Endothelial cell of hepatic sinusoid (primary cell): Measurements from ENCODE around the gene PAPLN.

Experiments used
- in situ Hi-C: cut with HindIII; loops from 2 replicates; pipeline ENCODE4 v1.10.0; 2017; ENCODE audit warnings: low sequenced_read_pairs

Gene PAPLN

DNA sequence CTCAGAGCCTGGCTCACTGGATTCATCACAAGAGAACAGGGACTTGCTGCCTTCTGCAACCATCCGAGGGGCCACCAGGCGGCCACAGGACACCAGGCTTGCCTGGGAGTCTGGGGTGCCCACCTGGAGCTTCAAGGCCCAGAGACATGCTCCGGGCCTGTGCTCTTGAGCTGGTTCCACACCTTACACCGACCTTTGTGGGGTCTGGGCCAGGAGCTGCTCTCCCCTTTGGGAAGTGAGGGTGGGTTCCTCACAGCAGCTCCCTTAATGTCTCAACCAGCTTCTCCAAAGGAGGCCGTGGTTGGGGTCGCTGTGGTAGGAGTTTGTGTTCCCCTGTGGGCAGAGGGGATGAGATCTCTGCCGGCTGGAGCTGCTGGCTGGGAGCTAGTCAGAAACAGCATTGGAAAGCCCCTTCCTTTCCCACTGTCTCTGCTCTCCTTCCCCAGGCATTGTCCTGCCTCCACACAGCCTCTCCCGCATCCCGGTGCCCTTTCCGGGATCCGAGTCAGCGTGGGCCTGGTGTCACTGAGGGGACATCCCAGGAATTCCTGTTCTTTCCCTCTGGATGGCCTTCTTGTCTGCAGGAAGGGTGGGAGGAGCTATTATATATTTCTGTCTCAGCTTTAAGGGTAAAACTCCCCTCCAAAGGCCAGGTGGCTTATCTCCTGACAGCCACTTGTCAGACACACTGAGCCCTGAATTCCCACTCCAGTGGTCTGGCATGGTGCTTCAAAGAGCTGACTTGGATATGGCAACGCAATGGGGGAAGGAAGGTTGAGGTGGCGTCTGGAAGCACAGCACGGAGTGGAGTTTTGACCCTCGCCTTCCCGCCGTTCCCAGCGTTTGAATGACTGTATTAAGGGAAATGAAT lies 5.1 kb upstream of the PAPLN start:
- in situ Hi-C loops: no loop called here

- in situ Hi-C loops: no loop called here
These were observed 4.3 kb upstream of the PAPLN start for GRCh38 chr14:73232984-73233383.

- in situ Hi-C loops: no loop called here
These were observed 3.7 kb upstream of the PAPLN start for GRCh38 chr14:73233564-73233963.

GRCh38 chr14:73234029-73234428 lies 3.3 kb upstream of the PAPLN start:
- in situ Hi-C loops: no loop called here

- in situ Hi-C loops: no loop called here
These were observed 2.5 kb upstream of the PAPLN start for GRCh38 chr14:73234586-73235394.

- in situ Hi-C loops: no loop called here
These were observed 1.7 kb upstream of the PAPLN start for GRCh38 chr14:73235531-73236155.

GRCh38 chr14:73236157-73236556 lies 1.1 kb upstream of the PAPLN start:
- in situ Hi-C loops: no loop called here

DNA sequence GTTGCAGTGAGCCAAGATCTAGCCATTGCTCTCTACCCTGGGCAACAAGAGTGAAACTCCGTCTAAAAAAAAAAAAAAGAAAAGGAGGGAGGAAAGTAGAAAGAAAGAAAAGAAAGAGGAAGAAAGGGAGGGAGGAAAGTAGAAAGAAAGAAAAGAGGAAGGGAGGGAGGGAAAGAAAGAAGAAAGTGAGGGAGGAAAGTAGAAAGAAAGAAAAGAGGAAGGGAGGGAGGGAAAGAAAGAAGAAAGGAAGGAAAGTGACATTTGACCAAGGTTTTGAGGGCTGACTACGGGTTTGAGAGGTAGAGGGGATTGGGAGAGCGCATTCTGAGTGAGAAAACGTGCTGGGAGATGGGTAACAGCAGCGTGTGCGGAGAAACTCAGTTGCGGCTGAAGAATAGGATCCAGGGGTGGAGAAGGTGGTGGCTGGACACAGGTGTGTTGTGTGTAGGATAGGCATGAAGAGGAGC lies 521 bp upstream of the PAPLN start:
- in situ Hi-C loops: no loop called here

DNA sequence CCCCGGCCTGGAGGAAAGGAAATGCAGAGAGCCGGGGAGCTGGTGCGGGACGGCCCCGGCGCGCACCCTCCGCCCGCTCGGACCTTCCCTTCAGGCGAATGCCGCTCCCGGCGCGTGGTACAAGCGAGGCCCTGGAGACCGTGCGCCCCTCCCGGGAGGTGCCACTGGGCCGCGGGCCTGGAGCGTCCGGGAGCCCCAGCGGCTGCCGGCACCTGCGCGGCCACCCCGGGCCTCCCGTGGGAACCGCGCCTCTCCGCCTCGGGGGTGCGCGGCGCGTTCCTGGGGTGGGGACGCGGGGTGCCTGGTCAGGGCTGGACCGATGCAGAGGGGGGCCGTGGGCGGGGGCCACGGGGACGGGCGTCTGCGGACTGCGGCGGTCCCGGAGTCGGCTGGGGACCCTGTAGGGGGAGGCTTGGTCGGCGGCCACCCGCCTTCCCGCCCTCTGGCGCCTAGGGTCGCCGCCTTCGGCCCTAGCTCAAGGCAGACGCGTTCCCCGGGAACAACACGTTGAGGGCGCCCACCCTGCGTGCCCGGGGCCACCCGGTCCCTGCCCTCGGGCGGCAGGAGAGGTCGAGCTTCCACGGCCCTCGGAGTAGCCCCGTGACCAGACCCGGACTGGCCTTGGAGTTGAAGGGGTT lies 599 bp downstream of the PAPLN start:
- in situ Hi-C loops: no loop called here

GRCh38 chr14:73238424-73238852 lies 1.1 kb downstream of the PAPLN start:
- in situ Hi-C loops: no loop called here

GRCh38 chr14:73238941-73239340 lies 1.6 kb downstream of the PAPLN start:
- in situ Hi-C loops: no loop called here

GRCh38 chr14:73239393-73240241 lies 2.3 kb downstream of the PAPLN start:
- in situ Hi-C loops: no loop called here

DNA sequence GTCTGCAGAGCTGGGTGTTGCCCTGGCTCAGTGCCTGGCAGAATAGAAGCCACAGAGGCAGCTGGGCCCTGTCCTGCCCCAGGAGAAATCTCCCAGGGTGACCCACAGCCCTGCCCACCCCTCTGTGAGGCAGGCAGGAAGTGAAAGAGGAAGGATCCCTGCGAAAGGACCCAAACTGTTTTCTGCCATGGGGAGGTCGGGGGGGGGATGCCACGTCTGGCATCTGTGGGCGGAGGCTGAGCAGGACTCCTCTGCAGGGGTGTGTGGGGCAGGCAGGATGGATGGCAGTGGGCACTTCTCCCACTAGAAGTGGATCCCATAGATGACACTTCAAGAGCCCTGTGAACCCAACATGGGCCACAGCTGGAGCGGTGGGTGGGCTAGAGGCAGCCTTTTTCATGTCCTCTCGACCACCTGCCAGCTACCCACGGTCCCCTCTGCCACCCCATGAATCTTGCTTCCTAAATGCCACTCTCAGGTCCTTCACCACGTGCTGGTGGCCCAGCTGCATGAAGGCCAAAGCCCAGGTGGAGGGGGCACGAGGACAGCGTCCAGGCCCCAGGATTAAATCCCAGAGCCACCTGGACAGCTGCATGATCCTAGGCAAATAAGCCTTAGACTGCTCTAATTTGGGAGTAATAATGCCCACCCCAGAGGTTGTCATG lies 3.6 kb downstream of the PAPLN start:
- in situ Hi-C loops: no loop called here

DNA sequence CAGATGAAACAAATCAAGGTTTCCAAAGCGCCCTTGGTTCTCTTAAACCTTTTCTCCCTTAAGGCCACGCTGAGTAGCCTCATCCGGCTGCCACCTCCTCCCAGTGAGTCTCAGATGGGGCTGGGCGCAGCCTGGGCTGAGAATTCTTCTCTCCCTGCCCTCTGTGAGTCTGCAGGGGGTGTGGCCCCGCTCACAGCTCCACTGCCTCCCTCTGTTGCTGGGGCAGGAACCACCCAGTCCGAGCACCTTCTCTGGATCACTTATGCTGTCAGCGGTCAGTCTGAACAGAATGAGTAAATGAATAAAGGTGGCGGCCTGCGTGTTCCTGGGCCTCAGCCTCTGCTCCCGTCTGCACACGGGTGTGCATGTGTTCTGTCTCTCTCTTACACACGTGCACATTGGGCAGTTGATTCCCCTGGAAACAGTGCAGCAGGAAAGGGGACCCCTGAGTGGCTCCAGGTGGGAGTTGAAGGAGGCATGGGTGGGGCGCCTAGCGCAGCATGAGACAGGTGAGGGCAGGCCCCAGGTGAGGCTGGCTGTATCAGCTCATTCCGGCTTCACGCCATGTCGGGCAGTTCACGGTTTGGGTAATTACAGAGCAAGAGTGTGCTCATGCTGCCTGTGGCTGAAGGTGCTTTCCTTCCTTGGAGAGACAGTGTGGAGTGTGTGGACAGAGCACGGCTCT lies 4.3 kb downstream of the PAPLN start:
- in situ Hi-C loops: no loop called here

- in situ Hi-C loops: no loop called here
These were observed 5.1 kb downstream of the PAPLN start for GRCh38 chr14:73242357-73242901.

DNA sequence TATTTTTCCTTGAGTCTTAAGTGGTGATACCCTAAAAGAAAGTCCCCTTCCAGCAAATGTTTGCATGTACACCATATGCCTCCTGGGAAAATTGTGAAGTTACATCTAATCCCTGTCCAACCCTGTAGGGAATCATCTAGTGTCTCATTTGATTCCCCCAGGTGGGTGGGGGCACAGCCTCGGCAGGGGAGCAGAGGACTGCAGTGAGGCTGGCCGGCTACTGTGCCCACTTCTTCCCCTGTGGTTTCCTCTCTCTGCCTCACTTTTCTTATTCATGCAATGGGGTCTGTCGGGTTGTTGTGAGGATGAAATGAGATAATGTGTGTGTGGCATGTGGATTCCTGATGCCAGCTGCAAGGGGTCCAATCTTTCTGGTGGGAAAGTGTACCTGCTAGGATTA lies 6.0 kb downstream of the PAPLN start:
- in situ Hi-C loops: no loop called here

GRCh38 chr14:73243748-73244147 lies 6.4 kb downstream of the PAPLN start:
- in situ Hi-C loops: no loop called here

DNA sequence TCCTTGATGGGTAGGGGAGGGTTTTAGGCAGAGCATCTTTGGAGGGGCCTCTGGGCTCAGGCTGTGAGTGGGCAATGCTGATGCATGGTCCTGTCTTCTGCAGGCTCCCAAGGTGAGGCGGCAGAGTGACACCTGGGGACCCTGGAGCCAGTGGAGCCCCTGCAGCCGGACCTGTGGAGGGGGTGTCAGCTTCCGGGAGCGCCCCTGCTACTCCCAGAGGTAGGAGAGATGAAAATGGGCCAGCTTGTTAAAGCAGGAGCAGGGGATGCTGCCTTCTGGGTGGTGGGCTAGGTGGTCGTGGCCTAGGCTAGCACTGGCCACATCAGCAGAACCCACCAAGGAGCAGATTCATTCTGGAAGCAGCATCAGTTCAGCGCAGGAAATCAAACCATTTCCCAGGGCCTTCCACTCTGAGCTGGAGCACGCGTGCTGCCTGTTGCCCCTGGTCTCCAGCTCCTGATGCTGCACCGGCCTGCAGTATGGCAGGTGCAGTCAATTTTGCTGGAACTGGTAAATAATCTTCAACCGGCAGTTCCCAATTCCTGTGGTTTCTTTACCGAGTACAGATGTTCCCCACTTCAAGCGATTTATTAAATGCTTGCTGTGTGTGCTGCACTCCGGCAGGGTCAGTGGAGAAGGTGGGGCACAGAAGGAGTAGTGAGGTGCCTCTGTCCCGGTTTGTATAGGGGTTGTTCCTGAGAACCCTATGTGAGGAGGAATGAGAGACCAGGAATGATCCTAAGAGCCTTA lies 7.4 kb downstream of the PAPLN start:
- in situ Hi-C loops: no loop called here
